Dermis microvascular lymphatic vessel endothelial cell (primary cell): ENCODE results near the gene ADAM15. TPM values are rescaled to one million over a fixed set of nuclear protein-coding genes. Genes with fewer than 3 reads are reported as not detected.

Source experiments
- DNase-seq, 2 donors: peaks; one replicate each; pipeline versions ENCODE4 v3.0.0 to v3.0.0-alpha.2; 2010; ENCODE audit warnings: low read depth in 2 of 2
- total RNA-seq: library from RNA; depleted of rRNA; stranded (reverse); fragments of >200 nt; gene quantifications from 2 replicates; pipeline ENCODE4 v1.2.1, GENCODE V29; 2014

Gene ADAM15, protein sequence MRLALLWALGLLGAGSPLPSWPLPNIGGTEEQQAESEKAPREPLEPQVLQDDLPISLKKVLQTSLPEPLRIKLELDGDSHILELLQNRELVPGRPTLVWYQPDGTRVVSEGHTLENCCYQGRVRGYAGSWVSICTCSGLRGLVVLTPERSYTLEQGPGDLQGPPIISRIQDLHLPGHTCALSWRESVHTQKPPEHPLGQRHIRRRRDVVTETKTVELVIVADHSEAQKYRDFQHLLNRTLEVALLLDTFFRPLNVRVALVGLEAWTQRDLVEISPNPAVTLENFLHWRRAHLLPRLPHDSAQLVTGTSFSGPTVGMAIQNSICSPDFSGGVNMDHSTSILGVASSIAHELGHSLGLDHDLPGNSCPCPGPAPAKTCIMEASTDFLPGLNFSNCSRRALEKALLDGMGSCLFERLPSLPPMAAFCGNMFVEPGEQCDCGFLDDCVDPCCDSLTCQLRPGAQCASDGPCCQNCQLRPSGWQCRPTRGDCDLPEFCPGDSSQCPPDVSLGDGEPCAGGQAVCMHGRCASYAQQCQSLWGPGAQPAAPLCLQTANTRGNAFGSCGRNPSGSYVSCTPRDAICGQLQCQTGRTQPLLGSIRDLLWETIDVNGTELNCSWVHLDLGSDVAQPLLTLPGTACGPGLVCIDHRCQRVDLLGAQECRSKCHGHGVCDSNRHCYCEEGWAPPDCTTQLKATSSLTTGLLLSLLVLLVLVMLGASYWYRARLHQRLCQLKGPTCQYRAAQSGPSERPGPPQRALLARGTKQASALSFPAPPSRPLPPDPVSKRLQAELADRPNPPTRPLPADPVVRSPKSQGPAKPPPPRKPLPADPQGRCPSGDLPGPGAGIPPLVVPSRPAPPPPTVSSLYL
- total RNA-seq = 176 and 178 TPM in 2 replicates

DNA sequence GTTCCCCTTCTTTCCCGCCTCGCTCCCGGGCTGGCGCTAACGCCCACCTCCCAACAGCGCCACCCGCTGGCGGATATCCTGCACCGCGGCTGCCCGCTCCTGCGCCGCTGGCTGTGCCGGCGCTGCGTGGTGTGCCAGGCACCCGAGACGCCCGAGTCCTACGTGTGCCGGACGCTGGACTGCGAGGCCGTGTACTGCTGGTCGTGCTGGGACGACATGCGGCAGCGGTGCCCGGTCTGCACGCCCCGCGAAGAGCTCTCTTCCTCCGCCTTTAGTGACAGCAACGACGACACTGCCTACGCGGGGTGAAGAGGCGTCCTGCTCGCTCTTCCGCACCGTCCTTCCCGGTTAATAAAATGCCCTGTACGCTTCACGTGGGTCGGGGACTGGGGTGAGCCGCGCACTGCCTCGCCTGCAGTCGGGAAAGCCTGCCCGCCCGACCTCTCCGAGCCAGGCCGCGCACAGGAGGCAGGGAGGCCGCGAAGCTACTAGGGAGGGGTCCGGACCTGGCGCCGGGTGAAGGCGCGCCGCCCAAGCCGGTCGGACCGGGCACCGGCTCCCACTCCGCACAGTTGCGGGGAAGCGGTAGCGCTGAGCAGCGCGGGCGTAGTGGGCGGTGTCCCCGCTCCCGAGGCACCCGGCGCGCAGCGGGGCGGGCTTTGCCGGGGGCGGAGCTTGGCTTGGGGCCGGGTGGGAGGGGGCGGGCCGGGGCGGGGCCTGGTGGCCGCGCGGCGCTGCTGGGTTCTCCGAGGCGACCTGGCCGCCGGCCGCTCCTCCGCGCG, at the start of gene ADAM15:
Gene ADAM15 (plus strand): TSS at position 757 of the 782 bp plus-strand sequence. CDS start 71 bp downstream, outside the sequence.
- DNase-seq = peak; percentile 55 to 83

GRCh38 chr1:155001425-155001674, 49.8 kb upstream of the ADAM15 start:
- no peak for DNase-seq

DNA sequence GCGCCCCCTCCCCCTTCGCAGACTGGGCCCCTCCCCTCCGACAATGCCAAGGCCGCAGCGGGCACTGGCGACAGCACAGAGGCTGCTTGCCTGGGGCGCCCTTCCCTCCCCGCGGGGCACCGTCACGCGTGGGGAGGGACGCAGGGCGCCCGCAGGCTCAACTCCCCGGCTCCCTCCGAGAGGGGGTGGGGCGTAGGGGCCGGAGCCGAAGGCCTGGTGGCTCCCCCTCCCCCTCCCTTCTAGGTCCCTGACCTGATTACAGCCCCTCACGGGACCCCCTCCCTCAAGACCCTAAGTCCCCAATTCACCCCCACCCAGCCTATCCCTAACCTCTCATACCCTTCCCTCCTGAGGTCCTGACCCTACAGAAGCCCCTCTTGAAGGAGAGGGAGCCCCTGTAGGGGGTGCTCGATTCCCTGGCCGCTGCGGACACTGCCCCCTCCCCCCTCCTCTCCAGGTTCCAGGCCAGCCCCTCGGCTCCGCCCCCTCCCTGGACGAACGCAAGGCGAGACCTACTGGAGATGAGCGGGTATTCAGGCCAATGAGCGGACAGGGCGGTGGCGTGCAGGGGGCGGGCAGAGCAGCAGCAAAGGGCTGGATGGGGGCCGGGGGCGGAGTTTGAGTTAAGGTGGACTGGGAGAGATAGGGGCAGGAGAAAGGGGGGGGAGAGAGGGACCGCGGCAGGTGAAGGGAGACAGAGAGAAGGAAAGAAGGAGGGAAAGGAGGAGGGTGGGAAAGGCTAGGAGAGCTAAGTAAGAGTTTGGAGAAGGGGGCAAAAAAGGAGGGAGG, 49.2 kb upstream of the ADAM15 start:
- peak; percentile 96 to 99 for DNase-seq

DNA sequence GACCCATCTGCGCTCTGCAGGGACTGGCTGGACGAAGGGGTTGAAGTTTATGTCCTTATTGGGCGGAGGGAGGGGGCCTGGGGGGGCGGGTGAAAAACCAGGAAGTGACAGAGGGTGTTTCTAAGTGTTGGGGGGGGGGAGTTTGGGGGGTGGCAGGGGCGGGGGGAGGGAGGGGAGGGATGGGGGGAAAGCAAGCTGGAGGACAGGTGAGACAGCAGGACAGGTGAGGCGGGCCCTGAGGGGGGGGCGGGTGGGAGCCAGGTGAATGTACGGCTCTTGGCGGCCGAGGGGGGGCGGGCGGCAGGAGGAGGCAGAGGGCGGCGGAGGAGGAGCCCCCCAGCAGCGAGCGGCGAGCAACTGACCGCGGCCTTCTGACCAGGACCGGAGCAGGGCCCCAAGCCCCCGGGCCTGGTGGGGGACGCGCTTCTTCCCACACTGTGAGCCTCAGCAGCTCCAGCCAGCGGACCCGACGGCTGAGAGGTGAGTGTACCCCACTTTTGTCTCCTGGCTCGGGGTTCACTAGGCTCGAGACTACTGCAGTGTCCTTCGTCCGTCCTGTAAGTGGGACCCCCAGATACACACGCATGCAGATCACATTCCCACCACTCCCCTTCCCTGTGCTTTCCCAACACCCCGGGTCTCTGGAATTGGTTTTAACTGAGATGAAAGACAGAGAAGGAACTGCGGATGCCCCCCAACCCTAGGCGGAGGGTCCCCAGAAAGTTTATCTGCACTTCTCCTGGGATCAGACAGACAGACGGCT, 48.5 kb upstream of the ADAM15 start, which contains the start of gene ZBTB7B:
Gene ZBTB7B (plus strand): TSS at position 339 of the 763 bp plus-strand sequence. CDS start 11,859 bp downstream, outside the sequence.
- DNase-seq = peak in 1 of 2 donors; percentile 40

DNA sequence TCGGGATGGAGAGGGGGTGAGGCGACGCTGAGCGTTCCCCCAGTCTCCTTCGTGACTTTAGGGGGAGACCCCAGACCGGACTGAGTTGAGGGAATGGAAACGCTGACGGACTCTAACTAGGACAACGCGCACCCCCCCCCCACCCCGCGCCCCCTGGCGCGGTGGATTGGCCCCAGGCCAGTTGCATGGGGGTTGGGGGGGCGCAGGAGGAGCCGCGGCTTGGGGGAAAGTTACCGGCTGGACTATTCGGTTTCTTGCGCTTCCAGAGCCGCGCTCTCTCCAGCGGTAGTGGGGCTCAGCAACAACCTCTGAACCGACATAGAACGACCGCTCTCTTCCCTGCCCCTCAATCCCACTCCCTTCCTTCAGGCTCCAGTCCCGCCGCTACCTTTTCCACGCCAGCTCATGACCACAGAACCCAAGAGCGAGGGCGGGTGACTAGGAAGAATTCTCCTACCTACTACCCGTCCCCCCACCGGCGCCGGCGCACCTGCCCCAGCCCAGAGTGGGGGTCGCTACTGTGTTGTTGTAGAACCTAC, 47.8 kb upstream of the ADAM15 start:
- DNase-seq = peak in 1 of 2 donors; percentile 35

GRCh38 chr1:155003766-155004351, 47.3 kb upstream of the ADAM15 start:
- peak in 1 of 2 donors; percentile 39 for DNase-seq

DNA sequence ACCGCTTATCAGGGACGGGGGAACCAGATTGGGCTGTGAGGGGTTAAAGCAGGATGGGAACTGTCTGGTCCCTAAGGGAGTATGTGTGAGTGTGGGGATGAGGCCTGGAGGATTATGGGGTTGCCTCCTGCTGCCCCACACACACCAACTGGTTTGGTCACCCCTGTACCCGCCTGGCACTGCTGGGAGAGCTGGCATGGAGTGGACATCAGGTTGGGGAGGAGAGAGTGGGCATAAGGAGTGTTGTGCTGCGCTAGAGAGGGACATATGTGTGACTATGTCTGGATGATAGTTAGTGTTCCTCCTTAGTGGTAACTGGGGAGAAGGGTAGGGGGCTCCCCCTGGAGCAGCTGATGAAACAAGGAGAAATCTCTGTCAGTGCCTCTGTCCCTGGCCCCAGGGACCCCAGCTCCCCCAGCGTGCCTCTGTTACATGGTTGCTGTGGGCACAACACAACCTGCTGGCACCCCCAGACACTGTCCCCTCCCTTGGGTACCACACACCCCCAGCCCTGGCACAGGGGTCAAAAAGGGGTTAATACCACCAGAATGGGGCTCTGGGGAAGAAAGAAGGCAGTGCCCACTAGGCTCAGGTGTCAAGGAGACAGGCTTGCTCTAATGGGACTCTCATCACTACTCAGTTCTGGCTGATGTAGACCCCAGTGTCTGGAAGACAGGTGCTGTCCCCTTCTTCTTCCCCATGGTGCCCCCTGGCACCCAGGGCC, 46.6 kb upstream of the ADAM15 start:
- DNase-seq = no peak

GRCh38 chr1:155005076-155006011, 45.8 kb upstream of the ADAM15 start:
- no peak for DNase-seq

DNA sequence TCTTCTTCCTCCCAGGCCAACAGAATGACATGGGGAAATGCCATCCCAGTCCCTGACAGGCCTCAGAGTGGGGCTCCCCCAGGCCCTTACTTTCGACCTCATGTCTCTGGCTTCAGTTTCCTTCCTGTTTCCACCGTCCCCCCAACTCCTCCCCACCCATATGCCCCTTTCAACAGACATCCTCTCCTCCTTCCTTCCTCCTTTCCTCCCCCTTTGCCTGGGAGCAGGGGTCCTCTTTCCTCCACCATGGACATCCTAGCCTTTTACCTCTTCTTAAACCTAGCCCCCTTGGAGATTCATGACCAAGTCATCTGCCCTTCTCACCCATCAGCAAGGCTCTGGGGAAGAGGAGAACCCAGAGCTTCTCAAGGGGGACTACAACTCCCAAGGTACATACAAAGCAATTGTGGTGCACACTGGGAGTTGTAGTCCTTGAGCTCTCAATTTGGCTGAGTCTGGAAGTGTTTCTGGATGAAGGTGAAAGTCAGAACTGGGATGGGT, 44.5 kb upstream of the ADAM15 start:
- no peak for DNase-seq

DNA sequence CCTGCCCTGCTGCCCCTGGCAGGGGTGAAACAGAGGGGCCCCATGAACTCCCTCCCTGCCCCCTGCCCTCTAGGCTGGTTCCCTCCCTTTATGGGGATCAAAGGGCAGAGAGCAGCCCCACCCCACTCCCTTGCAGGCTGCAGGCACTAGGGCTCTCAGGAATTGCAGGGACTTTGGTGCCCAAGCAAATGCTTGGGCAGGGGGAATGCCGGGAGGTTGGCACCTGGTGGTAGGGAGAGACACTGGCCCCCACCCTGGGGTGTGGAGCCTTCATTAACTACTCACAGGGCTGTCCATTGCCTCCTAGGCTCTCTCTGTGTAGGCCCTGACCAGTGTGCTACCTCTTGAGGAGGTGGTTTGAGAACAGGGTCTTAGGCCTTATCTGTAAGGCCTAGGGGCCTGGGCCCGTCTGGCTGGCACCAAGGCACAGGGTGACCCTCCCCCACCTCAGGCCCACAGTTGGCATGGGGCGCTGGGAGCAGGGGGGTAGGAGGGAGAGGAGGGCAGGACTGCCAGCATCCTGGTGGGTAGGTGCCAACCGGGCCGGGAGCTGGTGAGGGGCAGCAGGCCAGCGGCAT, 43.8 kb upstream of the ADAM15 start:
- no peak for DNase-seq

DNA sequence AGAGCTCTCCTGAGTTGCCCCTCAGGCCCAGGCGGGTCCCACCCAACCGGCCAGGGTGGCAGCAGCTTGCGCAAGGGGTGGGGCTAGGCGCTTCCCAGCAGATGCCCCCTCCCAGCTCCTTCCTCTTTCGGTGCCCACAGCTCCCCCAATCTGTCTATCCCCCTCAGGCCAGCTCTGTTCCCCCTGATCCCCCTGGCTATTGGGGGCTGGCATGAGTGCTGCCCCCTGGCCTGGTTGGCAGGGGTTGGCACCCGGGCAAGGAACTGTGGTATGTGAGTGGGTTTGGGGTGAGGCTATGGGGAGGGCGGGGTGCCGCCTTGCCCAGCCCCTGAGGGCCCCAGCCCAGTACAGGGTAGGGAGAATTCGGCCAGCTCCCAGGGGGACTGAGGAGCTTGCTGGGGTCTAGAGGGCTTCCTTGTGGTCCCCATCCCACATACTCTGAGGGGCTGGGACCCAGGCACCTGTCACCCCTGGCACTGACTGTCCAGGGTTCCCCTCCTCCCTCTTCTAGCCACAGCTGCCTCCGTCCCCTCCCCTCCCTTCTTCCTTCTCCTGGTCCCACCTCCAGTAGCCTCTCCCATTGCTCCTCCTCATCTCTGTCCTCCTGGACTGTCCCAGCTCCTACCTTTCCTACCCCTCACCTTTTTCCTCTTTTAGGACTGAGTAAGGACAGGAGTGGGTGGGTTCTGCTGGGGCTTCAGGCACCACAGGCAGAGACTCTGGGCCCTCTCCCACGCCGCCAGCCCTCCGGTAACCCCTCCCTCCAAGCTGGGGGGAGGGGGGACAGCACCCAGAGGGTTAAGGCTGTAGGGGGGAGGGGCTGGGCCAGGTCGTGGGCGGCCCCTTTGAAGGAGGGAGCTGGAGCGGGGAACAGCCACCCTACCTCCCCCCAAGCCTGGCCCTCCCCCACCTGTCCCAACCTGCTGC, 42.8 kb upstream of the ADAM15 start:
- DNase-seq = no peak

DNA sequence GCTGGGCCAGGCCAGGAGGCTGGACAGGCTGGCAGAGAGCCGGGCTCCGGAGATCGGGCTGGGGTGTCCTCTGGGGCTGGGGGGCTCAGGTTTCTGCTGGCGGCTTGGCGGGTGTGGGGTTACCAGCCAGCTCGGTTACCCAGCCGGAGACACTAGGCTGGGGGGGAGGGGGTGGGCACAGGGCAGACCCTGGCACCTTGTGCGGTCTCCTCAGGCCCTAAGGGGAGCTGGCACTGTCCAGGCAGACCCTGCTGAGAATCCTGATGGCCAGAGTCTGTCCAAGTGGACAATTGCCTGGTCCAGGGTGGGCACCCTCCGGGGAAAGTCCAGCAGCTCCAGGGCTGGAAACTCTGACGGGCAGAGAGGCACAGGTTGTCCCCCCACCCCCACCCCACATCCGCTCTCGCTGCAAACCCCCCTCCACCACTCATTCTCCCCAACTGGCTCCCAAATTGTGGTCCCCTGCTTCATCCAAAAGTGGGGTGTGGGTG, 41.9 kb upstream of the ADAM15 start:
- no peak for DNase-seq

- no peak for DNase-seq
Measured at GRCh38 chr1:155009742-155010141, 41.4 kb upstream of the ADAM15 start.

DNA sequence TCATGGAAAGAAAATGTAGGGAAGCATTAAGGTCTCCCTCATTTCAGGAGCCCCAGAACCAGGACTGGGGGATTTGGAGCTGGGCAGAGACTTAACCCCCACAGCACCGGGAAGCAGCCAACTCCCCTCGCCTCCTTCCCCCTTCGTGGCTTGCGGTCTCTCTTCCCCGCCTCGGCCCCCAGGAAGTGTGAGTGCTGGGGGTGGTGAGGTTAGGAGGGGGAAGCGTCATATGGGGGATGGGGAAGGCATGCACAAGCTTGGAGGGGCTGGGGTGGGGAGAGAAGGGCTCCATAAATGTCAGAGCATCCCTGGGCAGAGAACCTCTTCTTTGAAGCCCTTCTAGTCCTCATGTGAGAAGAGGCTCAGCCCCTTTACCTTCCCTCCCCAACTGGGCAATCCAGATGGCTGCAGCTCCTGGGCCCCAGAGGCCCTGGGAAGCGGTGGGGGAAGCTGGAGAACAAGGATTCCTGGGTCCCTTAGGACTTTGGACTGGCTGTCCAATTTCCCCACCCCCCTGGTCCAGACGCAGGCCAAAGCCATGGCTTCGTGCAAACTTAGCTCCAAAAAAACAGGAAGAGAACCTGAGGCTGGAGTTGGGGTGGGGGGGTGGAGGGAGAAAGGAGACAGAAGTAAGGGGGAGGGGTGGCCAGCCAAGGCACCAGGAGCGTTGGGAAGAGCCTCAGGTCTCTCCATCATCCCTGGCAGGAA, 40.8 kb upstream of the ADAM15 start:
- DNase-seq = no peak

GRCh38 chr1:155011004-155011416, 40.1 kb upstream of the ADAM15 start:
- DNase-seq = no peak
